HL-60 (cell line): ENCODE measurements around the gene EHD4.

Experiments
- DNase-seq, 2 experiments: peaks; one replicate each; pipeline ENCODE4 v3.0.0-alpha.2; 2010 to 2020; ENCODE audit warnings: low read depth in 1 of 2, low spot score in 1 of 2
- H3K27ac ChIP-seq: fragments of 250-450 bp; sonication (Bioruptor Pico); replicated peaks from 2 replicates; pipeline ENCODE4 v1.5.1; 2020; ENCODE audit warnings: mild to moderate bottlenecking, moderate library complexity
- H3K27me3 ChIP-seq: fragments of 250-450 bp; sonication (Bioruptor Pico); 2 replicates; pipeline ENCODE4 v1.5.1; 2021; ENCODE audit warnings: mild to moderate bottlenecking, moderate library complexity; ENCODE audit not compliant: insufficient read depth, poor library complexity, severe bottlenecking
- H3K4me3 ChIP-seq: replicated peaks from 2 replicates; pipeline ENCODE4 v1.5.1; 2011; ENCODE audit warnings: mild to moderate bottlenecking, control low read depth, low read length; ENCODE audit not compliant: insufficient read depth
- GABPA ChIP-seq: IDR thresholded peaks from 2 replicates; pipeline ENCODE4 v1.6.1; 2012; ENCODE audit warnings: low read depth
- POLR2AphosphoS5 ChIP-seq: IDR thresholded peaks from 2 replicates; pipeline ENCODE4 v1.6.1; 2012; ENCODE audit warnings: low read depth
- SPI1 ChIP-seq: IDR thresholded peaks from 2 replicates; pipeline ENCODE4 v1.6.1; 2012; ENCODE audit warnings: low read depth, mild to moderate bottlenecking, borderline replicate concordance
- TF ChIP-seq, protein P1 (sequence below): IDR thresholded peaks from one replicate; pipeline ENCODE4 v1.5.1; 2011; ENCODE audit warnings: low read length, control low read depth, inconsistent platforms; ENCODE audit not compliant: insufficient read depth
- TF ChIP-seq, protein P2 (sequence below): IDR thresholded peaks from 2 replicates; pipeline ENCODE4 v1.6.1; 2012; ENCODE audit warnings: low read depth; ENCODE audit not compliant: insufficient replicate concordance

The EHD4 gene

DNA sequence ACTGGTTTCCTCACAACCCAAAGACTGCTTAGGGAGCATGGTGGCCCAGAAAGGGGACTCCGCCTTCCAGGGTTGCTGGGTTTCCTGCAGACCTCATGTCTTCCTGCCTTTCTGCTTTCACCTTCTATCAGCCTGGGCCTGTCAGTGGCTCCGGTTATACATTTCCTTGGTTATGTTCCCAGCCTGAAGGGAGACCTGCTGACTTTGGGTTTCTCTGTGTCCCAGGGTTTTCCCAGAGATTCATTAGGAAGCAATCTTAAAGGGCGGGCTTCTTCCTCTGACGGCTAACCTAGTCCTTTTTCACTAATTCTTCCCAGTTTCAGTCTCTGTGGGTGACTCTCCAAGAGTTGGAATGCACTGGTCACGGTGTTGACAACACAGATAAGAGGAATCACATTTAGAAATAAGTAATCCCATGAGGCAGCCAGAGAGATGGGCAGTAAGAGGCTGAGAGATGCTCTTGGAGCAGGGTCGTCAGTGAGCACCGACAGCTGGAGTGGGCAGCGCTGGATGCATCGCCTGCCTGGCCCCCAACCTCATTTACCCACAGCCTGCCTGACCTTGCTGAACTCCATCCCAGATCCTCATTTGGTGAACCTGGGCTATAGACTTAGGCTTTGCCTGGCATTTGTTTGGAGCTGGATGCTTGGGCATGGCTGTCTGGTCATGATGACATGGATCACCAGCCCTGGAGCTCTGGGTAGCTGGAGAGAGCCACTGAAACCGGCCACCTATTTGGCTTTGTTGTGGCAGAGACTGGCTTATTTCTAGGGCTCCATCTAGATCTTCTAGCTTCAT, 10.0 kb upstream of the EHD4 start:
- H3K4me3 ChIP-seq = no peak overlapping the region
- DNase-seq = no peak
- TF ChIP-seq, protein P1, sequence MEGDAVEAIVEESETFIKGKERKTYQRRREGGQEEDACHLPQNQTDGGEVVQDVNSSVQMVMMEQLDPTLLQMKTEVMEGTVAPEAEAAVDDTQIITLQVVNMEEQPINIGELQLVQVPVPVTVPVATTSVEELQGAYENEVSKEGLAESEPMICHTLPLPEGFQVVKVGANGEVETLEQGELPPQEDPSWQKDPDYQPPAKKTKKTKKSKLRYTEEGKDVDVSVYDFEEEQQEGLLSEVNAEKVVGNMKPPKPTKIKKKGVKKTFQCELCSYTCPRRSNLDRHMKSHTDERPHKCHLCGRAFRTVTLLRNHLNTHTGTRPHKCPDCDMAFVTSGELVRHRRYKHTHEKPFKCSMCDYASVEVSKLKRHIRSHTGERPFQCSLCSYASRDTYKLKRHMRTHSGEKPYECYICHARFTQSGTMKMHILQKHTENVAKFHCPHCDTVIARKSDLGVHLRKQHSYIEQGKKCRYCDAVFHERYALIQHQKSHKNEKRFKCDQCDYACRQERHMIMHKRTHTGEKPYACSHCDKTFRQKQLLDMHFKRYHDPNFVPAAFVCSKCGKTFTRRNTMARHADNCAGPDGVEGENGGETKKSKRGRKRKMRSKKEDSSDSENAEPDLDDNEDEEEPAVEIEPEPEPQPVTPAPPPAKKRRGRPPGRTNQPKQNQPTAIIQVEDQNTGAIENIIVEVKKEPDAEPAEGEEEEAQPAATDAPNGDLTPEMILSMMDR = no peak
- TF ChIP-seq SPI1 = no peak

DNA sequence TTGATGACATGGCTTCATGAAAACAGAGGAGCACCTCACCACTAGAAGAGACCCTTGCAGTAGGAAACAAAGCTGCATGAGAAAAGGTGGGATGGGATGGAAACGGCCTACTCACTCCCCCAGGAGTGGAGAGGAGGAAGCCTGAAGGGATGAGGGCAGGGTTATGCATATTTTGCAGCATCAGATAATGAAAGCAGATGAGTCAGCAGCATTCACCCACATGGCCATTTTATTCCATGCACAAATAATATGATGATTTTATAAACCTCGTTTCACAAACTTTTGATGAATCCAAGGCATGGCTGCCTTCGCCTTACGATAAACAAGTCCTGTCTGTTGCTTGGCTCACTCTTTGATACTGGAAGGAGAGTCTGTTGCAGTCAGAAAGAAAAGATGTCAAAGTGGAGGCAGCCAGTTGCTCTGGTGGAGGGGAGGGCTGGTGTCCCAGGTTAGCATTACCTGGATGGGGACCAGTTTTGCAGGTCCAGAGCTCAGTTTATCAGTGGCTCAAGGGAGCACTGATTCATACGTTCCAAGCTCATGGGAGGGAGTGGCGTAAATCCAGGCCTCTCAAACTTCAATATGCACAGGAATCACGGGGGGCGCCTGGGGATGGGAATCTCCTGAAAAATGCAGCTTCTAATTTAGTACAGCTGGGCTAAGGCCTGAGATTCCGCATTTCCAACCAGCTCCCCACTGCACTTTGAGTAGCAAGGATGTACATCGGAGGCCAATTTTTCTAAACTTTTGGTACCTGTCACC, 9.2 kb upstream of the EHD4 start:
- no peak overlapping the region for H3K4me3 ChIP-seq
- TF ChIP-seq, protein P2, sequence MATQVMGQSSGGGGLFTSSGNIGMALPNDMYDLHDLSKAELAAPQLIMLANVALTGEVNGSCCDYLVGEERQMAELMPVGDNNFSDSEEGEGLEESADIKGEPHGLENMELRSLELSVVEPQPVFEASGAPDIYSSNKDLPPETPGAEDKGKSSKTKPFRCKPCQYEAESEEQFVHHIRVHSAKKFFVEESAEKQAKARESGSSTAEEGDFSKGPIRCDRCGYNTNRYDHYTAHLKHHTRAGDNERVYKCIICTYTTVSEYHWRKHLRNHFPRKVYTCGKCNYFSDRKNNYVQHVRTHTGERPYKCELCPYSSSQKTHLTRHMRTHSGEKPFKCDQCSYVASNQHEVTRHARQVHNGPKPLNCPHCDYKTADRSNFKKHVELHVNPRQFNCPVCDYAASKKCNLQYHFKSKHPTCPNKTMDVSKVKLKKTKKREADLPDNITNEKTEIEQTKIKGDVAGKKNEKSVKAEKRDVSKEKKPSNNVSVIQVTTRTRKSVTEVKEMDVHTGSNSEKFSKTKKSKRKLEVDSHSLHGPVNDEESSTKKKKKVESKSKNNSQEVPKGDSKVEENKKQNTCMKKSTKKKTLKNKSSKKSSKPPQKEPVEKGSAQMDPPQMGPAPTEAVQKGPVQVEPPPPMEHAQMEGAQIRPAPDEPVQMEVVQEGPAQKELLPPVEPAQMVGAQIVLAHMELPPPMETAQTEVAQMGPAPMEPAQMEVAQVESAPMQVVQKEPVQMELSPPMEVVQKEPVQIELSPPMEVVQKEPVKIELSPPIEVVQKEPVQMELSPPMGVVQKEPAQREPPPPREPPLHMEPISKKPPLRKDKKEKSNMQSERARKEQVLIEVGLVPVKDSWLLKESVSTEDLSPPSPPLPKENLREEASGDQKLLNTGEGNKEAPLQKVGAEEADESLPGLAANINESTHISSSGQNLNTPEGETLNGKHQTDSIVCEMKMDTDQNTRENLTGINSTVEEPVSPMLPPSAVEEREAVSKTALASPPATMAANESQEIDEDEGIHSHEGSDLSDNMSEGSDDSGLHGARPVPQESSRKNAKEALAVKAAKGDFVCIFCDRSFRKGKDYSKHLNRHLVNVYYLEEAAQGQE = no peak
- TF ChIP-seq POLR2AphosphoS5 = no peak
- TF ChIP-seq, protein P1 = no peak
- TF ChIP-seq SPI1 = no peak
- no peak for TF ChIP-seq GABPA

More for the DNA sequence above, 10.0 kb upstream of the EHD4 start:
- Histone ChIP-seq H3K27ac (no peak overlapping the region), H3K27me3 (no peaks in the 10 kb centered on the region)

DNA sequence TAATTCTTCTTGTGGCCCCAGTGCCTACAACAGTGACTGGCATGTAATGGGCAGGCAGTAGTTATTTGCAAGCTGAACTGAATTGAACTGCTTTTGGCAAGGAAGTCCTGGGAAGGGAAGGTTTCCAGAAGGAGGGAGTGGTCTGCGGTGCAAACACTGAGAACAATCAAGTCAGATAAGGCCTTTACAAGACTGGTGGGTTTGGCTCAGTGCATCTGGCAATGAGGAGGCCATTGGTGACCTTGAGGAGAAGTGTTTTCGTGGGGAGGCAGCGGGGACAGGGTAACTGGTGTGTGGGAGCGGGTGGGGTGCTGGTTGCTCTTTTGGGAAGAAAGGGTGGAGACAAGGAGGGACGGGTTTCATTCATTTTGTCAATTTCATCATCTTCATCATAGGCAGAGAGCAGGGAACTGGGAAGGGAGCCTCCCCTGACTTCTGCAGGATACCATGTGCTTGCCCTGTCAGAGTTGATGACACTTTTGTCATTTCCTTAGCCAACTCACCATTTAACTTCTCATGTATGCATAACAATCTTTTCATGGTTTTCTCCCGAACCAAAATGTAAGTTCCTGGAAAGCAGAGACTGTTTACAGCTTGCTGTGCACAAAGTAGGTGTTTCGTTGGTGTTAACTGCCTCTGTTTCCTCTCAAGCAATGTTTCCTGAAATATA, 8.4 kb upstream of the EHD4 start:
- Histone ChIP-seq H3K27me3 (no peaks in the 10 kb centered on the region), H3K27ac (no peak overlapping the region), H3K4me3 (no peak overlapping the region)
- TF ChIP-seq SPI1 = no peak
- TF ChIP-seq, protein P2 = no peak
- TF ChIP-seq GABPA = no peak
- TF ChIP-seq, protein P1 = no peak
- TF ChIP-seq POLR2AphosphoS5 = no peak
- DNase-seq = no peak

More for the DNA sequence above, 9.2 kb upstream of the EHD4 start:
- H3K27ac ChIP-seq = no peak overlapping the region
- no peak for DNase-seq
- H3K27me3 ChIP-seq = no peaks in the 10 kb centered on the region
